GM19035 (cell line): ENCODE measurements around the gene EME1.
A peak's percentile ranks its signal among the peaks of the same experiment; 100 is the strongest.
"Not testable (repeated sequence)": the region's sequence is repeated elsewhere in the genome, so short reads cannot be mapped to it uniquely, and the experiment has no call there.

ENCODE experiments used
- ATAC-seq: cut with Tn5 transposase; IDR thresholded peaks from one replicate; pipeline ENCODE4 v1.9.1; 2021; ENCODE audit not compliant: unreplicated experiment

EME1 gene

DNA sequence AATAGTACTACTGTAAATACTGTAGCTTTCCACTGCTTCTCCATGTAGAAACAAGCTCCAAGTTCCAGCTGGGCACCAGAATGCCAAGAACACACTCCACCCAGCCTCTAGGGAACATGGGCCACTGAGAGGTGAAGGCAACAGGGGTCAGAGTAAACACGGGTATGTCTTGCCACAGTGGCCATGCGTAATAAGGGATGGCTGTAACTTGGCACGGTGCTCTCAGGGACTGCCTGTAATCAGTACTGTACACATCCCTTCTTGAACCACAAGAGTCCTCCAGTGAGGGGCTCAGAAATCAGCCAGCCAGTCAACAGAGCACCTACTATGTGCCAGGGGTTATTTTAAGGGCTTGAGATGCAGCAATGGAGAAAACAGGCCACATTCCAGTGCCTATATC is 13.5 kb downstream of the EME1 start:
- no peak for ATAC-seq

DNA sequence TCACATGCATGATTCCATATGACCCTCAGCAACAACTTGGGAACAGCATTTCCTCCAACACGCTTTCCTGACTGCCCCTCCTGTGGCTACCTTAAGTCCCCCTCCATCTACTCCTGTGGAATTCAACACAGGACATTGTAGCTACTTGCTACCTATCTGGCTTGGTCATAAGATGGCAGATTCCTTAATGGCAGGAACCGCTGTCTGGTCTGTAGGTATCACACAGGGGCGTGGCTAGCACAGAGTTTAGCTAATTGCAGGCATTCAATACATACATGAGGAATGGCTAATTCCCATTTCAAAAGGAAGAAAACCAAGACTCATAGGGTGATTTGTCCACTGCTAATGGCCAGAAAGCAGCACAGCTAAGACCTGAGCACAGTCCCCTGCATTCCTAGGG is 15.7 kb downstream of the EME1 start:
- ATAC-seq, result no peak

DNA sequence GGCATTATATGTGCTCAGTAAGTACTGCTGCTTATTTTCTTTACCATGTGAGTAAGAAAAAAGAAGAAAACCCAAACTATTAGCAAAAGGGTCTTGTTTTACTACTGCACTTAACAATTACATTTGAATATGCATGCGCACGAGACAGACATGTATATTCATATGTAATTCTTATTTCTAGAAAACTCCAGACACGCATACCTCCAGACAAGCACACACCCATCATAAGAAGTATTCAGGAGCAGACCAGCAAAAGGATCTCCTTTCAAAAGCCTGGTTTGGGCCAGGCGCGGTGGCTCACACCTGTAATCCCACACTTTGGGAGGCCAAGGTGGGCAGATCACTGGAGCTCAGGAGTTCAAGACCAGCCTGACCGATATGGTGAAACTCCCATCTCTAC is 16.5 kb downstream of the EME1 start:
- ATAC-seq, result no peak

DNA sequence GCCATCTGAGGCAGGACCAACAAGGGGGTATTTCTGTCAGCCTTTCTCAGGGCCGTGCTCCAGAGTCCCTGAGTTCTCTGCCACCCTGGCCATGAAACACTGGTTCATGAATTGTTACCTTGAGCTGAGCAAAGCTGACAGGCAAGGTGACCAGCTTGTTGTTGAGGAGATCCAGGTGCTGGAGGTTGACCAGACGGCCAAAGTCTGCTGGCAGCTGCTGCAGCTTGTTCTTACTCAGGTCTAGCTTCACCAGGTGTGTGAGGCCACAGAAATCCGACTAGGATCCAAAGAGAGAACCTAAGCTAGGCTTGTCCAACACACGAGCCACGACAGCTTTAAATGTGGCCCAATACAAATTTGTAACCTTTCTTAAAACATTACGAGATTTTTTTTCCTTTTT is 19.6 kb downstream of the EME1 start:
- no peak for ATAC-seq

DNA sequence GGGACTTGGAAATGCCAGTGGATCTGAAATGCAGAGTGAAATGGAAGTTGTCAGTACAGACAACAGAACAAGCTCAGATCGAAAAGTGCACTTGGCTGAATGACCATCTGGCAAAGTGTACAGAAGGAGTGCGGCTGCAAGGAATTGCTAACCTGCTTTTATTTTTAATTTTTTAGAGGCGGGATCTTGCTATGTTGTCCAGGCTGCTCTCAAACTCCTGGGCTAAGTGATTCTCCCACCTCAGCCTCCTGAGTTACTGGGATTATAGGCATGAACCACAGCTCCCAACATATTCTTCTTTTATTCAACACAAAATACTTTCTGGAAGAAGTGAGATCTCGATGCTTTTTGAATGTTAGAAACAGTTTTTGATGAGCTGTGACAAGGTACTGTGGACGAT is 20.7 kb downstream of the EME1 start:
- ATAC-seq, result no peak

DNA sequence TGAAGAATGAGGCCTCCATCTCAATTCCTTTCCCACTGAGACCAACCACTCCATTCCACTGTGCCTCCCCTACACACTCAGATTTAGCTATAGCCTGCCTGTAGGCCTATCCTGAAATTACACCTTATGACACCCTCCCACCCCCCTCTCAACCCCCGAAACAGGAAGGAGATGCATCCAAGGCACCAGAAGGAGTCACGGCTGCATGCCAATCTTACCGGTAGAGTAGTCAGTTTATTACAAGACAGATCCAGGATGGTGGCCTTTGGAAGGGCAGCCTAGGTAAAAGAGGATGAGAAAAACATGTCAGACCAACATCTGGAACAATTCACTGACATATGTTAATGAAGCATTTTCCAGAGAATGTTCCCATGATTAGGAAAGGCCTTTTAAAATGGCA is 21.7 kb downstream of the EME1 start:
- no peak for ATAC-seq

DNA sequence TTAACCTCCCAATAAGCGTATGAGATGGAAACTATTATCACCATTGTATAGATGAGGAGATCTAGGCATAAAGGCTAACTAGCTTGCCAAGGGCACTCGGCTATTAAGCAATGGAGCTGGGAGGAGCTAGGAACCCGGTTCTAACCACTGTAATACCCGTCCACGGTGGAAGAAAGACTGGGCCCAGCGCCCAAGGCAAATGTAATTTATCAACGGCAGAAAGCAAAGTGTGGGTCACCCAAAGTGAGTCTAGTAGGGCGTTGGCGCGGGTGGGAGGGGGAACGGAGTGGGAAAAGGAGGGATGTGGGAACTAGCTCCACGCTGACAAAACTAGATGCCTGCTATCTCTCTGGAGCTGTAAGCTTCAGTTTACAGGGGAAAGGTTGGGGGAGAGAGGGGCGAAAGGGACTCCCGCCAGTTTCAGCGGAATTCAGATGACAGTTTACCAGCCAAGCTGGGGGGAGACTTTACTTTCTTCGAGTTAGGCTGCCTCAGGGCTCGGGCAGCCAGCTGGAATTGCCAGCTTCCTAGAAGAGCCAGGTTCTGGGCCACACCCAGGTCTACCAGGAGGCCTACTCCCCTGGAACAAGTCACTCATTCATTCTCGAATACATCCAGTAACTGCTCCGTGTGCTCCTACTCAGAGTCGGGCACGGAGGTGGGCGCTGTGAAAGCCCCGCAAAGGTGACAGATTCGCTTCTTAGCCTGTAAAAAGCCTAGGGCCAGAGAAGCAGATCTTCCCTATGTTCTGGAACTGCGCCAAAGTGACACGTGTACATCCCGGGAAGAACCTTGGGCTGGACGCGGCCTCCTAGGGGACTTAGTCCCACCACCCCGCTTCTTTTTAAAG is 23.5 kb downstream of the EME1 start:
- peak; percentile 16 for ATAC-seq

DNA sequence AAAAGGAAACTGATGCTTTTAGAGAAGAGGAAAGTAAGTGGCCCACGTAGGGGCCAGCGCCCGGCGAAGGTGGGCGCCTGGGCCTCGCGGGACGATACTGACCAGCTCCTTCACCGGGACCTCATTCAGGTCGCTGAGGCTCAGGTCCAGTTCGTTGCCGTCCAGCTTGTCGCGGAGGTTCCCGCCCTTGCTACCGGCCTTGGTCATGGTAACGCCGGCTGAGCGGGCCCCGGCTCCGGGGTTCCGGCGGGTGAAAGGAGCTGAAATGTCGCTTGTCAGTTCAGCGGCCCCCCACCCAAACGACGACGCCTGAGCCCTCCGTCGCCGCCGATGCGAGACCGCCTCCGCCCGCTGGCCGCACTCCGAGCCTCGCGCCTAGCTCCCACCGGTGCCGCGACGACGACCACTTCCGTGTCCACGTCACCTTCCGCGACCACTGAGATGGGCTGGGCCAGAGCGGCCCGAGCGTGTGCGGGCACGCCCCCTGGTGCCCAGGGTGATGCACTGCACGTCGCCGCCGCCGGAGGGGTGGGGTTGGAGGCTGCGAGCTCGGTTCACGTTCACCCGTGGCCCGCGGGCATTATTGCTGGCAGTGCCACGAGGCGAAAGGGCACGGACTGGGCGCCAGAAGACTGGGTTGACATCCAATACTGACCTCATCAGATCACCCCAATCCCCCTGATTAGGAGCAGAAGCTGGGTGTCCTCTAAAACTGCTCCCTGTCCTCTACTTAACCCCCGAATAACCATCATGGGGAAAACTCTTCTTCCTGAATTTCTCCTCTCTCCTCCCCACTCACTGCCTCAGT is 24.3 kb downstream of the EME1 start, which contains the start of gene LRRC59:
LRRC59 (minus strand) TSS at position 413 of the 808 bp plus-strand sequence; CDS start at position 207, 206 bp downstream.
- ATAC-seq, result peak; percentile 96

DNA sequence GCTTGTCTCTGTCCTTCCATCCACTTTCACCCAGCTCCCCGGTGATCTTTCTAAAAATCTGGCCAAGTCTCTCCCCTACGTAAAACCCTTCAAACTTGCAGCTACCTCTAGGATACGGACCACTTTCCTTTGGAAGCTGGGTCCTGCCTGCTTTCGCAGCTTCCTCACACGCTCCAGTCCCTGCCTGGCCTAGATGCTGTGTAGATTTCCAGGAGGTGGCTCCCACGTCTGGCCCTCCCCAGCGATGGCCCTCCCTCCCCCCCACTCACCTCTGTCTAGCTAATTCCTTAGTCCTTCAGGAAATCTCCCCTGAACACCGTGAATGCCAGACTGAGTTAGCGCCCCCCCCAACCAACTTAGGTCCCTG is 24.9 kb downstream of the EME1 start:
- no peak for ATAC-seq

DNA sequence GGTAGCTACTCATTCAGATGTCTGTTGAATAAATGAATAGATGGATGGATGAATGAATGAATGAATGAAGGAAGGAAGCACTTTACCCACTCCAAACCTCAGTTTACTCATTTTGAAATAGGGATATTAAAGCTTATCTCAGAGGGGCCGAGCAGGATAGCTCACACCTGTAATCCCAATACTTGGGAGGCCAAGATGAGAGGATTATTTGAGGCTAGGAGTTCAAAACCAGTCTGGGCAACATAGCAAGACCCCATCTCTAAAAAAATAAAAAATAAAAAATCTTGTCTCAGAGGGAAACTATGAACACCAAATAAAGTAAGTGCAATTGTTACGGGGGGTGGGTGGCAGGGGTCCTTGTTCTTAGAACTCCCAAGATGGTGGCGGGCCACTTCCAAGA is 25.6 kb downstream of the EME1 start:
- not testable (repeated sequence) for ATAC-seq

DNA sequence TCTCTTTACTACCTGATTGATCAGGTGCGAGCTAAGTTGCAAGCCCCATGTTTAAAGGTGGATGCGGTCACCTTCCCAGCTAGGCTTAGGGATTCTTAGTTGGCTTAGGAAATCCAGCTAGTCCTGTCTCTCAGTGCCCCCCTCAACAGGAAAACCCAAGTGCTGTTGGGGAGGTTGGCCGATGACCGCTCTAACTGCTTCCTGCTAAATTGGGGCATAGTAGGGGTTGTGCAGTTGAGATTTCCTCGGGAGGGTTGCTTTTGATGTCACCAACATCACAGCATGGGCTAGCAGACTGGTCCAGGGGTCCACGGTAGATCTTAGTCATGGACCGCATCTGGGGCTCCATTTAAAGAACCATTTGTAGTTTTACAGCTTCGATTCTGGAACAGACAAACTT is 26.6 kb downstream of the EME1 start:
- not testable (repeated sequence) for ATAC-seq

DNA sequence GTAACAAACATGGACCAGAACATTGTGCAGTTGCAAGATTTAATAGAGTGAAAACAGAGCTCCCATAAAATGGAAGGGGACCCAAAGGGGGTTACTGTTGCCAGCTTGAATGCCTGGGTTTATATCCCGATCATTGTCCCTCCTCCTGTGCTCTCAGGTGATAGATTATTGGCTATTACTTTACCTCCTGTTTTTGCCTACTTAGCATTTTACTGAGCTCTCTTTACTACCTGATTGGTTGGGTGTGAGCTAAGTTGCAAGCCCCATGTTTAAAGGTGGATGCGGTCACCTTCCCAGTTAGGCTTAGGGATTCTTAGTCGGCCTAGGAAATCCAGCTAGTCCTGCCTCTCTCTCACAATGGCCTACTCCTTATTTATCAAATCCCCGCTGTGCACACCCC is 32.3 kb downstream of the EME1 start:
- not testable (repeated sequence) for ATAC-seq

DNA sequence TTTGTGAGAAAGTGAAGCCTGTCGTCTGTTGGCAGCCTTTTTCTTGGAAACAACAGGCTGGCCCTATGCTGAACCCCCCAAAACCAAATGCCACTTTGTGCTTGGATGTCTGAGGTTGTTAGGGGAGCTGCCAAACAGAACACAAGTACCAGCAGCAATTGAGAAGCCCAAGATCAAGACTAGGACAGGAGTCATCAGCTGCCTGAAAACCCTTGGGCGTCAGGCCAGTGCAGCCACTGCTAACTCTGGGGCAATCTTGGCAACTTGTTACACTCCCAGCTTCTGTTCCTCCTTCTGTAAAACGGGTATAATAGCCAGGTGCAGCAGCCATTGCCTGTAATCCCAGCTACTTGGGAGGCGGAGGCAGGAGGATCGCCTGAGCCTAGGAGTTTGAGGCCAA is 33.5 kb downstream of the EME1 start:
- ATAC-seq, result no peak

DNA sequence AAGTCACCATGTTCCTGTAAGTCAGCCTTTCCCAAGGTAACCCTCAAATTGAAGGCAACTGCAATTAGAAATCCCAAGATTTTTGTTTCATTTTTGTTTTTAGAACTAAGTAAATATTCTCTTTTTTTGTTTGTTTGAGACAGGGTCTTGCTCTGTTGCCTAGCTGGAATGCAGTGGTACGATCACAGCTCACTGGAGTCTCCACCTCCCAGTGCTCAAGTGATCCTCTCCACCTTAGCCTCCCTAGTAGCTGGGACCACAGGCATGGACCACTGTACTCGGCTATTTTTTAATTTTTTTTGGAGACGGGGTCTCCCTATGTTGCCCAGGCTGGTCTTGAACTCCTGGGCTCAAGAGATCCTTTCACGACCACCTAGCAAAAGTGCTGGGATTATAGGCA is 34.9 kb downstream of the EME1 start:
- ATAC-seq, result no peak

DNA sequence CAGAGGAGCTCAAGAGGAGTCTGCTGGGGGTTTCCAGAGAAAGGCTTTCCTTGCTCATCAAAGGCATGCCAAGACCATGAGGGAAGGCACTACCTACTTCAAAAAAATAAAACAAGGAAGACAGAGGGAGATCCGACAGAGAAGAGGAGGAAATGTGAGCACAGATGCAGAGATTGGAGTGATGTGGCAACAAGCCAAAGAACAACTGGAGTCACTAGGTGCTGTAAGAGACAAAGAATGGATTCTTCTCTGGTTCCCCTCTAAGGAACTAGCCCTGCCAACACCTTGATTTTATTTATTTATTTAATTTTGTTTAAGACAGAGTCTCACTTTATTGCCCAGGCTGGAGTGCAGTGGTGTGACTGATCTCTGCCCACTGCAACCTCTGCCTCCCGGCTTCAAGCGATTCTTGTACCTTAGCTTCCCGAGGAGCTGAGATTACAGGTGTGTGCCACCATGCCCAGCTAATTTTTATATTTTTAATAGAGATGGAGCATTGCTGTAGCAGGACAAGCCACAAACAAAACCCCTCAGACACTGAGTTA is 39.2 kb downstream of the EME1 start:
- no peak for ATAC-seq

DNA sequence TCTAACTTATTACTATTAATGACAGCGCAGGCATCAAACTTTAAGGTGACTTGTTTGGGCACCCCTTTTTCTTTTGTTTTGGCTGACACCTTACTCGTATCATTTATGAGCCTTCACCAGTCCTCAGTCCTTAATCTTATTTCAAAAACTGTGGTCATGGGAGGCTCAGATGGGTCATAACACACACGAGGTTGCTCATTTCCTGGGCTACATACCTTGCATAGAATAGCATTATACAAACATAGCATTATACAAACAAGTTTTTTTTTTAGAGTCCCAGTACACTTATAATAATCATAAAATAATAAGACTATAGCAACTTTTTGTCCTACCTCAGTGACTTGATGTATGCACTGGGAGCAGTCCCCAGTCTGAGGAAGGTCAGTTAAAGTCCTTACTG is 41.8 kb downstream of the EME1 start:
- ATAC-seq, result no peak

DNA sequence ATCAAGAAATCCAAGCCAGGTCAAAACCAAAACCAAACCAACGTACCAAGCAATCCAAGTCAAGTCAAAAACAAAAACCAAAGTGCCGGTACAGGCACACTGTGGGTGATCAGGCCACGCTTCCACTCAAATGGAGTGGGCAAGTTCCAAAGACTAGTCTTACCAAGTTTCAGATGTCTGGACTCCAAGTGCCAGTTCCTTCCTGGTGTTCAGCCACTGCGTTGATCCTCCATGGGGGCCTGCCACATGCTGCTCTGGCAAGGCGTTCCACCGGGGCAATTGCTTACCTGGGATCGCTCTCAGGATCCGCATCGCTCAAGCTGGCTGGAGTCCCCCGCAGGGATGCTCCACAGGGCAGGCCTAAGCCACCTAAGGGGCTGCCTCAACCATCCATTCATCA is 46.5 kb downstream of the EME1 start:
- ATAC-seq, result not testable (repeated sequence)

DNA sequence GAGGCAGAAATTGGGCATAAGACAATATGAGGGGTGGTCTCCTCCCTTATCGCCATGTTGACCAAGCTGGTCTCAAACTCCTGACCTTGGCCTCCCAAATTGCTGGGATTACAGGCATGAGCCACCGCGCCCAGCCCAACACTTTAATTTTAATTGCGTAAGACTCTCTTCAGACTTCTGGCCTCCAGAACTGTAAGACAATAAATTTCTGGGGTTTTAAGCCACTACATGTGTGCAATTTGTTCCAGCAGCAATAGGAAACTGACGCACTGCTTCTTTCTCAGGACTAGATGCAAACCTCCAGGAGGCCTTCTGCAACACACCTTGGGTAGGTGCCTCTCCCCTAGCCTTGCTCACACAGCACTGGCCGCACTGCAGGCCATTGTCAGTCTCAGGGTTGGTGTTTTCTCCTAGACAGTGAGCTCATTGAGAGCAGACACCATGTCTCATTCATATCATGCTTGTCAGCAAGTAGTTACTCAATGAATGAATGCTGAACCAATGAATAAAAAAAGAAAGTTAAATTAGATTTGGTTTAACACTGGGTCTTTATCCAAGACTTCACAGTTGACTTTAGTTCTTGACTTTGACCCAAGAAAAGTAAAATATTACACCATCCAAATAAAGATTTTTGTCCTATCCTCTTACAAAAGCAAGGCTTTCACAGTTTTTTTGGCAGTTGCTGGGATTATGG is 47.5 kb downstream of the EME1 start:
- ATAC-seq, result no peak

DNA sequence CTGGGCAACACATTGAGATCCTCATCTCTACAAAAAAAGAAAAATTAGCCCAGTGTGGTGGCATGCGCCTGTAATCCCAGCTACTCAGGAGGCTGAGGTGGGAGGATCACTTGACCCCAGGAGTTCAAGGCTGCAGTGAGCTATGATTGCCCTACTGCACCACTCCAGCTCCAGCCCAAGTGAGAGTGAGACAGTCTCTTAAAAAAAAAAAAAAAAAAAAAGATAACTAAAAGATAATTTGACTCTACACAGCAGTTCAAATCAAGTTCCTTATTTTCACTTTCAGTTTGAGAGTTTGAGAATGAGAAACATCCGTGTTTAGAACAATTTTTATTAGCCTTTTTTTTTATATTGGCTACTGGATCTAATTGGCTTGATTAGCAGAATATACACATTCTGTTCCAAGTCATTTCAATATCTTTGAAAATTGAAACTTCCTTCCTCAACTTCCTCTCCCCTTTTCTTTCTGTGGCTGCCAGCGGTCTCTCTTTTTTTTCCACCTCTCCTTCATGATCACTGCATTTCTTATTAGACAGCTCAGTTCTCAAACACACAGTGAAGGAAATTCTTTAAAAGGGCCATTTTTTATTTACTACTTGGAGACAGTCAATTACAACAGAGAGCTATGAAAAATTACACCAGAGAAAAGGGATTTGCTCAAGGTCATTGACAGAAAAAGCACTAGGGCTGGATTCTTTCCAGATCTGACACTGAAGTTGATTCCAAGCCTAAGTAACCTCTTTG is 48.5 kb downstream of the EME1 start:
- no peak for ATAC-seq

DNA sequence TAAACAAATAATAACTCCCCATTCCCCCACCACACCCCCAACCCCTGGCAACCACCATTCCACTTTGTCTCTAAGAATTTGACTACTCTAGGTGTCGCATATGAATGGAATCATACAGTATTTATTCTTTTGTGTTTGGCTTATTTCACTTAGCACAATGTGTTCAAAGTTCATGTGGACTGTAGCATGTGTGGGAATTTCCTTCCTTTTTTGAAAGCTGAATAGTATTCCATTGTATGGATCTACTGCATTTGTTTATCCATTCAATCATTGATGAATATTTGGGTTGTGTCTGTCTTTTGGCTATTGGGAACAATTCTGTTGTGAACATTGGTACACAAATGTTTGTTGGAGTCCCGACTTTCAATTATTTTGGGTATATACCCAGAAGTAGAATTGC is 49.7 kb downstream of the EME1 start:
- no peak for ATAC-seq
